CD4-positive, alpha-beta T cell treated with Interleukin-12 subunit alpha and Interleukin-12 subunit beta, for 1 hour (primary cell): ENCODE measurements around the gene GJD2.

Source experiments
- DNase-seq: peaks from one replicate; pipeline ENCODE4 v3.0.0-alpha.2; 2020

Gene GJD2

GRCh38 chr15:34721802-34722438, 32.9 kb downstream of the GJD2 start:
- DNase-seq: no peak

- no peak for DNase-seq
These were observed 33.5 kb downstream of the GJD2 start for GRCh38 chr15:34721157-34721801.

- DNase-seq: no peak
These were observed 35.1 kb downstream of the GJD2 start for GRCh38 chr15:34719695-34720094.

DNA sequence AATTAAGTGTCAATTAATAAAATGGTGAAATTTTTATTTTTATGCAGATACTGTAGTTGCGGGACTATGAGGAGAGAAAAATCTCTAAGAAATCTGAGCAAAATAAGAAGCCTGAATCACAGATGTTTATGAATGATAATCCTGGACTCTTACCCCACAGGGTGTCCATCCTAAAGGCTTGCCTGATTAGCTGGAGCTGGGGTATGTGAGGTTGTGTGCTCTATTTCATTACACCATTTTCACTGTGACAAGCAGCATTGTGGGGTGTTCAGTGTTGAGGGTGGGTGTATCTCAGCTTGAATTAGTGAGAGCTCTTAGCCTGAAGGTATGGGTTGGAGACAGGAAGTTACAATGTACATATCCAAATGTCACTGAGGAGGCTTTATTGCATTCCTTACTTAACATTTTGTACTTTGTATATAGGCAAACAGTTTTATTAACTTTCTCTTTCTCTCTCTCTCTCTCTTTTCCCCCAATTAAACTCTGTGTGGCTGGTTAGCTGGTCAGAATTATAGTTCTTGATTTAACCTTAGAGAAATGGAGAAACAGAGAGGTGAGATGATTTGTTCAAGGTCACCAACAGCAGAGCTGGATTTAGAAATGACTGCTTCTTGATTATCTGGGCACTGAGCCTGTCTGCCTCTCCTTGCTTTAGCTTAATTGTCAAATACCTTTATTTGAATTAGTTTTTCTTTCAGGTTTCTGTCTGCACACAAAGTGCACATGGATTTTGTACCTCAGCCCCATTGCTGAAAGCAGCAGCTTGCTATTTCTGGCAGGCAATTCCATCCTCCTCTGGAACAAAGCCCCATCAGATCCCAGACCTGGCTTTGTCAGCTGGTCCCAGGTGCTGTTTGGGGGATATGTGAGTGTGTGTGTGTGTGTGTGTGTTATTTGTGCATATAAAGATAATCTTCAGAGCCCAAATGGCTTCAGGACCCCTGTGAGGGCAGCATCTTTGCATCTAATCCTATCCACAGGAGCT, 35.8 kb downstream of the GJD2 start:
- DNase-seq: no peak

GRCh38 chr15:34717729-34718128, 37.1 kb downstream of the GJD2 start:
- DNase-seq: no peak

GRCh38 chr15:34716111-34716510, 38.7 kb downstream of the GJD2 start:
- DNase-seq: no peak

DNA sequence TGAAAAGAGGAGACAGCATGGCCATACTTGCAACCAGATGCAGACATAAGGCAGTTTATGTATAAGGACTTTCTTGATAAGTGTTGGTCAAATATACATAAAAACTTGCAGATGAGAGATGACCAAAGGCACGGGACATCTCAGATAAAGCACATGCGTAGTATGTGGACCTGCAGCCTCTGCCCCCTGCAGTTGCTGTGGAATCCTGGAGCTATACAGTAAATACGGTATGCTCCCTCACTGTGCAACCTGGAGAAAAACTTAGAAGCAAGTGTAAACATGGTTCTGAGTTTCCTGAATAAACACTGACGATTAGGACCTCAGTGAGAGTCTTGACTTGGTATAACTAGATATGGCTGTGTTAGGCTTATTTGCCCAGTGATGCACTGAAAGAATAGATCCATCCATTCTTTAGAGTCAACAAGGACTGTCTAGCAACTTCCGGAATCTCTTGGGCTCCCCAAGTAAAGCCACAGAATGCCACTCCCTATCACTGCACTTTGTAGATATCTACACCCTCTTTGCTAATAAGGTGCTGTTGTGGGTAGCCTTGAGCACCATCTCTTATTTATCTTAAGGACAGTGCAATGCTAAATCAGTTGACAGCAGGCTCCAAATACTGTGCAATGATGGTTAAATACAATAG, 40.2 kb downstream of the GJD2 start:
- no peak for DNase-seq

- DNase-seq: no peak
These were observed 41.2 kb downstream of the GJD2 start for GRCh38 chr15:34713635-34714034.

- DNase-seq: no peak
These were observed 44.9 kb downstream of the GJD2 start for GRCh38 chr15:34709866-34710265.

- no peak for DNase-seq
These were observed 46.4 kb downstream of the GJD2 start for GRCh38 chr15:34708422-34708821.

- DNase-seq: no peak
These were observed 53.3 kb downstream of the GJD2 start for GRCh38 chr15:34701536-34701935.
